GM18505 (cell line): ENCODE measurements around the gene CHML.

ENCODE experiments used
- ATAC-seq: cut with Tn5 transposase; IDR thresholded peaks from one replicate; pipeline ENCODE4 v1.9.1; 2021; ENCODE audit not compliant: unreplicated experiment
- POLR2A ChIP-seq: IDR thresholded peaks from 4 replicates; pipeline ENCODE4 v1.6.1; 2011; ENCODE audit warnings: borderline replicate concordance; ENCODE audit not compliant: insufficient read depth, insufficient read length; ENCODE audit errors: extremely low read depth

Gene CHML

DNA sequence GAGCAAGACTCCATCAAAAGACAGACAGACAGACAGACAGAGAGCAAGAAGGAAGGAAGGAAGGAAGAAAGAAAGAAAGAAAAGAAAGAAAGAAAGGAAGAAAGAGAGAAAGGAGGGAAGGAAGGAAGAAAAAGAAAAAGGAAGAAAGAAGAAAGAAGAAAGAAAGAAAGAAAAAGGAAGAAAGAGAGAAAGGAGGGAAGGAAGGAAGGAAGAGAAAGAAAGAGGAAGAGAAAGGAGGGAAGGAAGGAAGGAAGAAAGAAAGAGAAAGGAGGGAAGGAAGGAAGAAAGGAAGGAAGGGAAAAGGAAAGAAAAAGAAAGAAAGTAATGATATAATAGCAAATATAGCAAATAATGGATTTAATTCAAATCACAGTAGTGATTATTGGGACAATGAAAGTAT lies 32.7 kb downstream of the CHML start:
- TF ChIP-seq POLR2A = no peak
- ATAC-seq = no peak

DNA sequence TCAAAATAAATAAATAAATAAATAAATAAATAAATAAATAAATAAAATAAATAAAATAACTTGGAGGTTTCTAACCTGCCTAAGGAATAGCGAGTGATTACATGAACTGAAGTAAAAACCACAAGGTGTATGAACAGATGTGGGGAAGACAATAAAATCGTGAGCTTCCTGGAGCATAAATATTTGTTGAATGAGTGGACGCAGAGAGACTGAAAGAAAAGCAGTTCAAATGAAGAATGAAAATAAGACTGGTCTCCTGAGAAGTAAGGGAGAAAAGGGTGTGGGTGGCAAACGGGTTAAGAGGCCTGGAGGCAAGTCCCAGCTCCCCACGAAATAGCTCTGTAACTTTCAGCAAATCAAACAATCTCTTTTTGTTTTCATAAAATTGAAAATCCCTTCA lies 33.6 kb downstream of the CHML start:
- ATAC-seq = no peak
- no peak for TF ChIP-seq POLR2A

DNA sequence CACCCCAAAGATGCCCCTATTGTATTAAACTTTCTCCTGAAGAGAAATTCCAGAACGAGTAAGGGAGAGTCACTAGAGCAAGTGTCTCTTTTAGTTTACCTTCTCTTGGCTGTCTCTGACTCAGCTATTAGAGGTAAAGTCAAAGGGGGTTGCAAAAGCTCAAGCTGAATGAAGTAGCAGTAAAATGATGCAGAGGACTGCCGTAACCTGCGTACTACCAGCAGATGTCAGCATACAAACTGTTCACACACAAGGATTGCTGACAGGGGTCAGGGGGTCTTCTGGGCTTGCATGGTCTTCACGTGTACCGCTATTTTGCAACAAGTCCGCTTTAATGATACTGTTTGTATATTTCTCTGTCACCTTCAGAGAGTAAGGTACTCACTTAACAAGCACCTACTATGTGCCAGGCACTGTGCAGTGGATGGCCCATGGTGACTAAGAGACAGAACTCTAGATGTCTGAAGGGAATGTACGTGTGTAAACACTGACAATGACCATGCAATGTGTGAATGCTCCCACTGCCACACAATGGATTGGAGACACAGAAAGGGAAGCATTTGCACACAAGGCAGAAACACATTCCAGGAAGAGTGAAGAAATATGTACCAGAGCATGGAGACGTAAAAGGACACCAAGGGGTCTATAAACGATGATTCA lies 34.9 kb downstream of the CHML start:
- no peak for ATAC-seq

DNA sequence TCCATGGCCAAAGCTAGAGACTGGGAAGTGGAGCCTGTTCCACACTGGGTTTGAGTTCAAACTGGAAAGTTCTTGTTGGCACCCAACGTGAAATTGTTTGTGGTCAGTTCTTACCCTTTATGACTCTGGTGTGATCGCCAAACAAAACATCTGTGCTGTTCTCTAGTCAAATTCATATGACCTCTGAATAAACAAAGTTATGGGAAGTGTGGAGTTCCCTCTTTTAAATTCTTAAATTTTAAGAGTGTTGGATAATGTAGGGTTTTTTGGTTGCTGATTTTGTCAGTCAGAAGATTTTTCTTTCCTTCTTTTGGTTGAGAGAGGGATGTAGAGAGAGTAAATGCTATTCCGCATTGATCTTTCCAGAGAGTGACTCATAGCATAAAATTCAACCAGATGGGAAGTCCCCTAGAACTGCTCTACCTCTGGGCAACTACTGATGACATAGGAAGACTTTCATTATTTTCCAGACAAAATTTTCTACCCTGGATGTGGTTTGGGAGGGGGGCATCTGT lies 36.4 kb downstream of the CHML start:
- no peak for TF ChIP-seq POLR2A
- no peak for ATAC-seq

More for the DNA sequence above, 34.9 kb downstream of the CHML start:
- no peak for TF ChIP-seq POLR2A

DNA sequence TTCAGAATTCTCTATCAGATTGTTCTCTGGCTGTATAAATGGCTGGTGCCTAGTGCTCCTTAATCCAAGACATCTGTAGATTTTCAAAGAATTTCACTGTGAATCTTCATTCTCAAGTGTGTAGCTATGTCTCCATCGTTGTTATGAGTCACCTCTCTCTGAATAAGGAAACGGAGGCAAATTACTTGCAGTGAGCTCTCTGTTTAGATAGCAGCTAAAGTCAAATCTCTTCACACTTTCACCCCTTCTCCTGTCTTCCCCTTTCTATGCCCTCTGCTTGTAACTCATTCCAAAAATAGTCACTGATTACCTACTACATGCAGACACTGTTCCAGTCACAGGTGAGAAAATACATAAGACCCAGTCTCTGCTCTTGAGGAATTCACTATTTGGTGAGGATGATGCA lies 39.7 kb downstream of the CHML start:
- ATAC-seq = peak; percentile 84
- no peak for TF ChIP-seq POLR2A

DNA sequence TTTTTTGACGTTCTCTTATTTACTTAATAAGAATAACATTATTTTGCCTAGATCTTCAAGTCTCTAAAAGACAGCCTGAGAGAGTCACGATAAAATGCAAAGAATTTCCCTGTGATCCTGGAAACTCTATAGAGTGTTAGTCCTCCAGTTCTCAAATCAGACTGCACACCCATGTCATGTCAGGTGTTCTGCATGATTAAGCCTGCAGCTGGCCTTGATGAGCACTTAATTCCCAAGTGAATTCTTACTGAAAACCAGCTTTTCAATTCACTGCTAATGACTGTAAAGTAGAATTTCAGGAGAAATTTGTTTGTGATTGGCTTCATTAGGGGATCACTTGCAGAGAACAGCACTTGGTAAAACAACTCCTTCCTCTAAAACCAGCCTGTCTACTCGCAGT lies 41.9 kb downstream of the CHML start:
- no peak for ATAC-seq

DNA sequence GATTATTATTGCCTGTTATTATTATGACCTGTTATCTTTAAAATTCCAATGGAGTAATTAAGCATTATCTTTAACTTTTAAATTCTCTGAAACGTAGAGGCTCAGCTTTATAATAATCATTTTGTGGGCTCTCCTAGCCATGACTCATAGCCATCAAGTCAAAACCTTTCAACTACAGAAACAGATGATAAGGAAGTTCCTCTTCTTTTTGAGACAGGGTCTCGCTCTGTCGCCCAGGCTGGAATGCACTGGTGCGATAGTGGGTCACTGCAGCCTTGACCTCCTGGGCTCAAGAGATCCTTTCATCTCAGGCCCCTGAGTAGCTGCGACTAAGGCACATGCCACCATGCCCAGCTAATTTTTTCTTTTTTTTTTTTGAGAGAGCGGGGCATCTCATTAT lies 43.5 kb downstream of the CHML start:
- peak; percentile 41 for ATAC-seq
- TF ChIP-seq POLR2A = no peak

More for the DNA sequence above, 41.9 kb downstream of the CHML start:
- TF ChIP-seq POLR2A = no peak

DNA sequence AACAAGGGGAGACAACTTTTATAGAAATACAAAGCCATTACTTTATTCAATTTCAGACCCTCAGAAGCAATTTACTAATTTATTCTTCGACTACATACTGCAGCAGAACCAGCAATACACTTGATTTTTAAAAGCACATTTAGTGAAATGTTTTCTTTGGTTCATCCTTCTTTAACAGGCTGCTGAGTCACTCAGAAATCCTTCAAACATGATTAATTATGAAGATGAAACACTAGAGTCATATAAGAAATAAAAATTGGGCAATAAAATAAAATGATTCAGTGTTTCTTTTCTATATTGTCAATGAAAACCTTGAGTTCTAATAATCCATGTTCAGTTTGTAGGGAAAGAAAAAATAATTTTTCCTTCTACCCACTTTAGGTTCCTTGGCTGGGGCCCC lies 47.0 kb downstream of the CHML start:
- no peak for TF ChIP-seq POLR2A
- ATAC-seq = no peak

DNA sequence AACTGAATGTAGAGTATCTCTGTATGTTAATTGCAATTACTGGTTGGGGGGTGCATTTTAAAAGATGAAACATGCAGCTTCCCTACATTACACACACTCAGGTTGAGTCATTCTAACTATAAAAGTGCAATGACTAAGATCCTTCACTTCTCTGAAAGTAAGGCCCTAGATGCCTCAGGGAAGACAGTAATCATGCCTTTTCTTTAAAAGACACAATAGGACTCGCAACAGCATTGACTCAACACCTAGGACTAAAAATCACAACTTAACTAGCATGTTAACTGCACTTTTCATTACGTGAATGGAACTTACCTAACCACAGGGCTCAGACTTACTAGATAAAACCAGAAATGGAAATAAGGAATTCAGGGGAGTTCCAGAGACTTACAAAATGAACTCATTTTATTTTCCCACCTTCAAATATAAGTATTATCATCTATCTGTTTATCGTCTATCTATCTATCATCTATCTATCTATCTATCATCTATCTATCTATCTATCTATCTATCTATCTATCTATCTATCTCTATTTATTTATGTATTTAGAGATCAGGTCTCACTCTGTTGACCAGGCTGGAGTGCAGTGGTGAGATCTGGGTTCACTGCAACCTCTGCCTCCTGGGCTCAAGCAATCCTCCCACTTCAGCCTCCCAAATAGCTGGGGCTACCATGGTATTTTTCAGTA lies 47.8 kb downstream of the CHML start:
- TF ChIP-seq POLR2A = no peak
- ATAC-seq = peak; percentile 70

DNA sequence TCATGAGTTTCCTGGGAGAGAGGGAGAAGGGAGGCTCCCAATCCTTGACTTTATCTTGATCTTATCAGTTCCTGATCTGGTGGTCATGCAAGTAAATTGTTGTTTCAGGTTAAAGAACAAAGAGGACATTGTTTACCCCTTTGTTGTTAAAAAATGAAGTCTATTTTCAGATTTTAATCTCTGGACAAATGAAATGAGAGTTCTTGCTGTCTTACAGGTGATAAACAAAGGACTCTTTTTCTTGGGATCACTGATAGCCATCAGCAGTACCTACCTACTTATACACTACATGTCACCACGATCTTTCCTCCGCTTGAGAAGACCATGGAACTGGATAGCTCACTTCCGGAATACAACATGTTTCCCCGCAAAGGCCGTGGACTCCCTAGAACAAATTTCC lies 48.4 kb downstream of the CHML start:
- ATAC-seq = no peak
- TF ChIP-seq POLR2A = no peak

DNA sequence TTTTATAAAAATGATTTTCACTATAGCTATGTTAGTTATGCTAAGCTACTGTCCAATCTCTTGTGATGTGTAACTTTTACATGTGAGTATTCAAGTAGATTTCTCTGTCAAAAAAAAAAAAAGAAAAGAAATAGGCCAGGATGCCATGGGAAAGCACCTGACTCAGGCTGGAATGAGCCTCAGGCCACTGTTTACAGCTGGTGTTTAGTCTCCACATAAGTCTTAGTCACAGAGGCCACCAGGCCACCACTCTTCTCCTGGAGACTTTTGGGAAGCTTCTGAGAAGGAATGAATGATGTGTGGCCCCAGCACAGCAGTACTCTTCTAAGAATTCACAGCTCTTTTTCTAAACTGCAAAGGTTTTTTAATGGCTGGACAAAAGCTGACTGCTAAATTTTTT lies 48.9 kb downstream of the CHML start:
- TF ChIP-seq POLR2A = no peak
- ATAC-seq = no peak

DNA sequence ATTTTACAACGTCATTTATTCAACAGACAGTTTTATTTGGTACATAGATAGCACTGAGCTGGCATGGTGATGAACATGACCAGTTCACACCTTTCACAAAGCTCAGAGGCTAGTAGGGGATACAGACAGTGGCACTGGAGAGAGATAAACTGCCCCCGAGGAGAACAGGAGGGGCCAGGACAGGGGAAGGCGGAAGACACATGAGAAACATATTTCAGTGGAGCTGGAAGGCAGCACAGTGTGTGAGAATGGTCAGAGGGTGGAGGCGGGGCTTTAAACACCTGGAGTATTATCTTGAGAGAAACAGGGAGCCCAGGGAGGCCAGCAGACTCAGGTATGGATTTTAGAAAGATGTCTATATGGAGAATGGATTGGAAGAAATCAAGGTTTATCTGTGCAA lies 49.5 kb downstream of the CHML start:
- no peak for TF ChIP-seq POLR2A
- no peak for ATAC-seq
